Neuronal stem cell (in vitro differentiated cells): ENCODE results near the gene SERHL2.

ENCODE experiments used
- DNase-seq: peaks from one replicate; pipeline ENCODE4 v3.0.0-alpha.2; 2013; ENCODE audit warnings: low spot score
- H2AFZ ChIP-seq: one replicate; pipeline ENCODE4 v1.6.1; 2013; ENCODE audit warnings: mild to moderate bottlenecking, low read length, inconsistent platforms
- H2AK5ac ChIP-seq: 2 replicates; pipeline ENCODE4 v1.6.1; 2013; ENCODE audit warnings: low read depth, mild to moderate bottlenecking, inconsistent platforms, low read length, moderate library complexity, mixed read lengths
- H2BK120ac ChIP-seq: 2 replicates; pipeline ENCODE4 v1.6.1; 2013; ENCODE audit warnings: low read depth, mild to moderate bottlenecking, inconsistent platforms, low read length, moderate library complexity, mixed read lengths
- H2BK12ac ChIP-seq: one replicate; pipeline ENCODE4 v1.6.1; 2013; ENCODE audit warnings: low read length, inconsistent platforms
- H2BK15ac ChIP-seq: 2 replicates; pipeline ENCODE4 v1.6.1; 2013; ENCODE audit warnings: mild to moderate bottlenecking, low read length, inconsistent platforms, mixed read lengths
- H2BK5ac ChIP-seq: one replicate; pipeline ENCODE4 v1.6.1; 2013; ENCODE audit warnings: inconsistent platforms, mild to moderate bottlenecking, low read length, moderate library complexity
- H3K14ac ChIP-seq: one replicate; pipeline ENCODE4 v1.6.1; 2013; ENCODE audit warnings: low read length, inconsistent platforms
- H3K18ac ChIP-seq: 2 replicates; pipeline ENCODE4 v1.6.1; 2013; ENCODE audit warnings: low read length, inconsistent platforms
- H3K23ac ChIP-seq: 2 replicates; pipeline ENCODE4 v1.6.1; 2013; ENCODE audit warnings: low read depth, mild to moderate bottlenecking, mixed read lengths, low read length, inconsistent platforms; ENCODE audit not compliant: poor library complexity
- H3K27ac ChIP-seq: replicated peaks from 3 replicates; pipeline ENCODE4 v1.5.1; 2013; ENCODE audit warnings: low read length, inconsistent platforms
- H3K27me3 ChIP-seq, 3 experiments: 2 replicates each; pipeline ENCODE4 v1.6.1; 2013; ENCODE audit warnings: low read length in 3 of 3, mild to moderate bottlenecking in 2 of 3, inconsistent platforms in 1 of 3, low read depth in 1 of 3, mixed read lengths in 1 of 3, moderate library complexity in 1 of 3; ENCODE audit not compliant: control insufficient read depth in 3 of 3, insufficient read depth in 3 of 3
- H3K36me3 ChIP-seq, 2 donors: replicated peaks in 1 of 2; 2 replicates each; pipeline ENCODE4 v1.6.1; 2013; ENCODE audit warnings: low read length in 2 of 2; ENCODE audit not compliant: control insufficient read depth in 2 of 2, insufficient read depth in 2 of 2
- H3K4ac ChIP-seq: 2 replicates; pipeline ENCODE4 v1.6.1; 2013; ENCODE audit warnings: inconsistent platforms, mild to moderate bottlenecking, low read length, moderate library complexity
- H3K4me1 ChIP-seq, 2 donors: 1 replicate in 1 of 2; 2 replicates in 1 of 2; pipeline ENCODE4 v1.6.1; 2013; ENCODE audit warnings: low read length in 2 of 2, low read depth in 1 of 2; ENCODE audit not compliant: control insufficient read depth in 2 of 2, insufficient read depth in 1 of 2
- H3K4me2 ChIP-seq: one replicate; pipeline ENCODE4 v1.6.1; 2013; ENCODE audit warnings: mild to moderate bottlenecking, low read length, inconsistent platforms; ENCODE audit not compliant: insufficient read depth, poor library complexity, severe bottlenecking
- H3K4me3 ChIP-seq, 2 donors: 2 replicates each; pipeline ENCODE4 v1.5.1; 2013; ENCODE audit warnings: low read length in 2 of 2, mild to moderate bottlenecking in 2 of 2, inconsistent platforms in 1 of 2, moderate library complexity in 1 of 2
- H3K79me1 ChIP-seq: one replicate; pipeline ENCODE4 v1.6.1; 2013; ENCODE audit warnings: low read depth, mild to moderate bottlenecking, inconsistent platforms, low read length, moderate library complexity
- H3K9ac ChIP-seq: one replicate; pipeline ENCODE4 v1.6.1; 2013; ENCODE audit warnings: mild to moderate bottlenecking, low read depth, low read length, inconsistent platforms; ENCODE audit not compliant: poor library complexity
- H3K9me3 ChIP-seq, 2 donors: replicated peaks in 1 of 2; 2 replicates each; pipeline versions ENCODE3 to v1.6.1; 2013; ENCODE audit warnings: low read length in 2 of 2, mild to moderate bottlenecking in 2 of 2, inconsistent platforms in 1 of 2, low read depth in 1 of 2, mixed read lengths in 1 of 2, moderate library complexity in 1 of 2; ENCODE audit not compliant: control insufficient read depth in 2 of 2, insufficient read depth in 1 of 2
- H4K8ac ChIP-seq: one replicate; pipeline ENCODE4 v1.6.1; 2013; ENCODE audit warnings: low read depth, mild to moderate bottlenecking, inconsistent platforms, low read length, moderate library complexity
- H4K91ac ChIP-seq: one replicate; pipeline ENCODE4 v1.6.1; 2013; ENCODE audit warnings: low read length, low read depth, mild to moderate bottlenecking, inconsistent platforms; ENCODE audit not compliant: poor library complexity
- WGBS, 2 donors: extraction: QIAGEN DNeasy Blood & Tissue Kit; methylation state at CpG; one replicate each; pipeline ENCODE4 v1.1.7; 2013; ENCODE audit warnings: missing lambda C conversion rate in 2 of 2, mixed read lengths in 1 of 2; ENCODE audit not compliant: insufficient read length in 2 of 2, insufficient replicate concordance in 1 of 2; ENCODE audit errors: extremely low coverage in 2 of 2; 5-methylcytosine and 5-hydroxymethylcytosine counted together

Gene SERHL2

GRCh38 chr22:42596336-42596735 lies 42.6 kb downstream of the SERHL2 start:
- no peak overlapping the region for H3K14ac ChIP-seq
- H2BK120ac ChIP-seq = no peak overlapping the region
- peaks cover 2% of the 10 kb centered on the region for H3K79me1 ChIP-seq
- no peak overlapping the region for H3K9ac ChIP-seq
- no peaks in the 10 kb centered on the region for H3K9me3 ChIP-seq
- no peak overlapping the region for H2AFZ ChIP-seq
- no peak for DNase-seq
- no peak overlapping the region for H3K23ac ChIP-seq
- no peak overlapping the region for H2BK5ac ChIP-seq
- no peaks in the 10 kb centered on the region for H3K4me1 ChIP-seq
- H3K18ac ChIP-seq = no peak overlapping the region
- WGBS, 2 donors = no CpG with 5 or more reads among the region's 5 CpGs
- H3K27me3 ChIP-seq = no peaks in the 10 kb centered on the region
- no peak overlapping the region for H4K8ac ChIP-seq
- no peak overlapping the region for H3K4me2 ChIP-seq
- H2BK12ac ChIP-seq = no peak overlapping the region
- no peak overlapping the region for H2BK15ac ChIP-seq
- H3K4me3 ChIP-seq = no peak overlapping the region
- no peak overlapping the region for H4K91ac ChIP-seq
- H3K36me3 ChIP-seq = peaks cover 60 to 97% of the 10 kb centered on the region in 2 donors
- no peak overlapping the region for H3K27ac ChIP-seq
- no peak overlapping the region for H3K4ac ChIP-seq
- no peak overlapping the region for H2AK5ac ChIP-seq

- WGBS, 2 donors = no CpG with 5 or more reads among the region's 11 CpGs
Measured at GRCh38 chr22:42596863-42597530, 43.2 kb downstream of the SERHL2 start.

GRCh38 chr22:42601879-42602465 lies 48.2 kb downstream of the SERHL2 start:
- Histone ChIP-seq H4K91ac (no peak overlapping the region), H3K9me3 (peaks cover 1 to 6% of the 10 kb centered on the region in 2 donors), H3K4me3 (no peak overlapping the region), H2BK15ac (no peak overlapping the region), H2BK5ac (no peak overlapping the region), H3K27me3 (no peaks in the 10 kb centered on the region), H3K36me3 (peaks cover 39 to 97% of the 10 kb centered on the region in 2 donors), H2BK120ac (no peak overlapping the region), H3K27ac (no peak overlapping the region), H3K4me2 (no peak overlapping the region), H2AK5ac (no peak overlapping the region), H3K4ac (no peak overlapping the region), H3K4me1 (peaks cover 0 to 6% of the 10 kb centered on the region in 2 donors), H3K9ac (no peak overlapping the region), H4K8ac (no peak overlapping the region), H3K18ac (no peak overlapping the region), H3K79me1 (peaks cover 13% of the 10 kb centered on the region), H2AFZ (no peak overlapping the region), H3K14ac (no peak overlapping the region), H3K23ac (no peak overlapping the region), H2BK12ac (no peak overlapping the region)
- DNase-seq = no peak
- WGBS, 2 donors = no CpG with 5 or more reads among the region's 6 CpGs

More at GRCh38 chr22:42596863-42597530, 43.2 kb downstream of the SERHL2 start:
- Histone ChIP-seq H3K4me1 (no peaks in the 10 kb centered on the region), H2AK5ac (no peak overlapping the region), H3K27me3 (no peaks in the 10 kb centered on the region), H3K4me2 (no peak overlapping the region), H4K91ac (no peak overlapping the region), H2AFZ (no peak overlapping the region), H3K36me3 (peaks cover 57 to 97% of the 10 kb centered on the region in 2 donors), H3K79me1 (peaks cover 5% of the 10 kb centered on the region), H3K4ac (no peak overlapping the region), H4K8ac (no peak overlapping the region), H3K23ac (no peak overlapping the region), H2BK5ac (no peak overlapping the region), H2BK12ac (no peak overlapping the region), H3K9ac (peak overlapping the region; percentile 57), H3K4me3 (peak overlapping the region in 1 of 2 donors; percentile 50), H3K9me3 (no peaks in the 10 kb centered on the region), H3K18ac (no peak overlapping the region), H3K27ac (no peak overlapping the region), H2BK120ac (no peak overlapping the region), H3K14ac (no peak overlapping the region), H2BK15ac (no peak overlapping the region)
- DNase-seq = no peak

GRCh38 chr22:42602470-42602869 lies 48.7 kb downstream of the SERHL2 start:
- Histone ChIP-seq H3K27ac (no peak overlapping the region), H3K9me3 (peaks cover 1 to 6% of the 10 kb centered on the region in 2 donors), H2AFZ (no peak overlapping the region), H2BK15ac (no peak overlapping the region), H3K4me2 (no peak overlapping the region), H3K4ac (no peak overlapping the region), H3K9ac (no peak overlapping the region), H2BK120ac (no peak overlapping the region), H3K14ac (no peak overlapping the region), H3K23ac (no peak overlapping the region), H3K4me3 (no peak overlapping the region), H3K18ac (no peak overlapping the region), H2AK5ac (no peak overlapping the region), H2BK5ac (peak overlapping the region; percentile 75), H3K79me1 (peaks cover 13% of the 10 kb centered on the region), H3K36me3 (peaks cover 35 to 95% of the 10 kb centered on the region in 2 donors), H4K8ac (no peak overlapping the region), H3K4me1 (peaks cover 0 to 6% of the 10 kb centered on the region in 2 donors), H4K91ac (no peak overlapping the region), H3K27me3 (no peaks in the 10 kb centered on the region), H2BK12ac (no peak overlapping the region)
- DNase-seq = no peak
- WGBS, 2 donors = no CpG with 5 or more reads among the region's 2 CpGs
